AML-193 (cell line): ENCODE measurements around the gene CMTM3.

Experiments
- DNase-seq, 2 experiments: peaks; one replicate each; lab custom pipeline; 2025; lab: John Stamatoyannopoulos, UW

Gene CMTM3

DNA sequence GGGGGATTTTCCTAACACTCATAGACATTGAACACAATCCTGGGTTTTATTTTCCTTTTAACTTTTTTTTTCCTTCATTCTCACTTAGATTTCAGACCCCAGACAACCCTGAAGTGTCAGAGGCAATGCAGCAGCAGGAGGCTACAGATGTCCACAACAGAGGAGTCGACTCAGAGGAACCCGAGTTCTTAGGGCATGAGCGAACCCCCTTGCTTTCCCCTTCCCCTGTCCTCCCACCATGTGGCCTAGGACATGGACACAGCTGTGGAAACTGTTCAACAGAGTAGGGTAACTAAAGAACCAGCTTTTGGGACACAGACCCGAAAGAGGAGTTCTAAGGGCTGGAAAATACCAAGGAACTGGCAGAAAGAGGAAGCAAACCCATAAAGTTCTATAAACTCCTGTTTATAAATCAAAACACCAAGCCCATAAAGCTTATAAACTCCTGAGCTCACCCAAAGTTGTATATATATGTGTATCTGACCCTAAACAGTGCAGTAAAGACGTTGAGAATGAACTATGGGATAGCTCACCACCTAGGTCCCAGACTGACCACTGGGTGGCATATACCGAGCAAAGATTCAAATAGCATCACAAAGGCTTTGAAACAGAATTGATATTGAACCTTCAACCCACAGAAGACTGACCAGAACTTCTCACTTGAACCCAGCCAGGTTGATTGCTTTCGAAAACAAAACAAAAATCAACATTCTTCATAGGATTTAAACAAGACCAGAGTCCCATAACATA, 58.1 kb downstream of the CMTM3 start:
- DNase-seq = peak; percentile 37 to 55
